ENCODE measurements around the gene DENND6A. TPM values are rescaled to one million over a fixed set of nuclear protein-coding genes. Genes with fewer than 3 reads are reported as not detected.

DENND6A gene
- total and polyA plus RNA-seq, 2 of the 13 experiments (the other 11 are each of a cell fraction or from before 2014, with no cell fraction given), result 9.4 to 11.1 TPM

DNA sequence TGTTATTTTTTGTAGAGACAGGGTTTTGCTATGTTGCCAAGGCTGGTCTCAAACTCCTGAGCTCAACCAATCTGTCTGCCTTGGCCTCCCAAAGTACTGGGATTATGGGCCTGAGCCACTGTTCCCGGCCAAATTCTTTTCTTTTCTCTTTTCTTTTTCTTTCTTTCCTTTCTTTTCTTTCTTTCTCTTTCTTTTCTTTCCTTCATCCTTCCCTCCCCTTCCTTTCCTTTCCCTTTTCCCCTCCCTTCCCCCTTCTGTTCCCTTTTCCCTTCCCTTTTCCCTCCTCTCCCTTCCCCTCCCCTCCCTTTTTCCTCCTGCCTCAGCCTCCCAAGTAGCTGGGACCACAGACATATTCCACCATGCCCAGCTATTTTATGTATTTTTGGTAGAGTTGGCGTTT is 92.7 kb downstream of the DENND6A start:
- WGBS (ENCODE audit: low lambda C conversion rate), result 96% methylated on average over 2 of the region's 2 CpGs
- FAIRE-seq, result no peak

DNA sequence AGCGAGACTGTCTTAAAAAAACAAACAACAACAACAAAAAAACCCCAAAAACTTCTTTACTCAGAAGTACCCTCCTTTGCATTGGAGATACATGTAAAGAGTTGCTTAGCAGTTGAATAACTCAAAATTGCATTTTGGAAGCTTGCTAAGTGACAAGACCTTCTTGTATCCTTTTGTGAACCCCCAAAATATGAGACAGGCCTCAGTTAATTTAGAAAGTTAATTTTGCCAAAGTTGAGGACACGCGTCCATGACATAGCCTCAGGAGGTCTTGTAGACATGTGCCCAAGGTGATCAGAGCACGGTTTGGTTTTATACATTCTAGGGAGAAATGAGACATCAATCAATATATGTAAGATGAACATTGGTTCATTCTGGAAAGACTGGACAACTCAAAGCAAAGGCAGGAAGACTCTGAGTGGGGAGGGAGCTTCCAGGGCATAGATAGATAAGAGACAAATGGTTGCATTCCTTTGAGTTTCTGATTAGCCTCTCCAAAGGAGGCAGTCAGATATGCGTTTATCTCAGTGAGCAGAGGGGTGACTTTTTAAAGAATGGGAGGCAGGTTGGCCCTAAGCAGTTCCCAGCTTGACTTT is 94.0 kb downstream of the DENND6A start:
- WGBS (ENCODE audit: low lambda C conversion rate), result 53% methylated on average over 5 of the region's 5 CpGs
- Histone ChIP-seq H3K36me3 (replicated peaks in 1 of 2; ENCODE audit: control insufficient read depth in 1 of 2, insufficient read depth in 2 of 2, low read length in 2 of 2) (no peaks in the 10 kb centered on the region; a peak in 1 of 5 replicates), H2AFZ (ENCODE audit: low read length) (no peak overlapping the region), H4K20me1 (ENCODE audit: insufficient read depth, low read length) (peaks cover 28% of the 10 kb centered on the region), H3K27me3 (ENCODE audit: control insufficient read depth in 1 of 2, insufficient read depth in 2 of 2, low read length in 2 of 2) (no peaks in the 10 kb centered on the region; a peak in 2 of 5 replicates), H3K4me2 (ENCODE audit: low read depth, low read length) (peak overlapping the region; percentile 85), H3K9ac (ENCODE audit: insufficient read depth, low read depth, low read length) (peak overlapping the region; percentile 96), H3K27ac (ENCODE audit: extremely low read length, insufficient read depth, low read length) (peak overlapping the region; percentile 96), H3K79me2 (ENCODE audit: insufficient read depth, low read length) (peaks cover 50% of the 10 kb centered on the region), H3K4me3 (replicated peaks in 1 of 3; ENCODE audit: insufficient read depth in 1 of 3, low read depth in 2 of 3, low read length in 3 of 3) (peak overlapping the region; percentile 72 to 97 (median 83)), H3K9me3 (ENCODE audit: low read length) (no peaks in the 10 kb centered on the region), H3K4me1 (ENCODE audit: insufficient read depth, low read length) (peaks cover 35% of the 10 kb centered on the region)
- POLR2A ChIA-PET, result interaction anchor here (0.6 to 4.0 kb wide), 3 partner anchors 43 to 273 kb away, joined by 3 to 36 read pairs (median 3); partner anchors contain the start of genes PDE12 and SLMAP
- no peak for ATAC-seq
- BruUV-seq (replicated peaks), result no TSS peak
- in situ Hi-C loops (cut with HindIII; ENCODE audit: extremely low pct_ligation_motif_present, low pct_unique_long_range_greater_than_20kb), result no loop called here
- CTCF ChIA-PET (ENCODE audit: low intra/inter-chr PET ratio, low total read pairs), result no interaction called here
- intact Hi-C loops (cut with micrococcal nuclease; ENCODE audit: unreplicated experiment), result loop anchor here (5.0 to 10.0 kb wide), 3 partner anchors 42 to 226 kb away; partner anchors contain the start of genes PDE12 and SLMAP
- no peak for FAIRE-seq
- no peak for DNase-seq (ENCODE audit: low spot score)
- no peak for TF ChIP-seq PHF5A (CRISPR knock-in tag; IDR thresholded peaks at IDR 0.05; ENCODE audit: low read depth, unreplicated experiment)
- peak in 1 of 2 experiments; percentile 25; a peak in 1 of 4 replicates for TF ChIP-seq POLR2A (IDR thresholded peaks at IDR 0.05; ENCODE audit: insufficient read depth in 1 of 2, low read depth in 2 of 2, low read length in 2 of 2)
- TF ChIP-seq ZNF615 (CRISPR knock-in tag; IDR thresholded peaks at IDR 0.05; ENCODE audit: borderline replicate concordance), result no peak
- TF ChIP-seq KDM6A (CRISPR knock-in tag; IDR thresholded peaks at IDR 0.05; ENCODE audit: low read depth), result no peak
- TF ChIP-seq JARID2 (CRISPR knock-in tag; IDR thresholded peaks at IDR 0.05; ENCODE audit: insufficient replicate concordance), result no peak
- no peak for TF ChIP-seq DMAP1 (CRISPR knock-in tag; IDR thresholded peaks at IDR 0.05)
- no peak for TF ChIP-seq ZEB1 (IDR thresholded peaks at IDR 0.05; ENCODE audit: insufficient replicate concordance, low read depth)
- TF ChIP-seq, protein P1, sequence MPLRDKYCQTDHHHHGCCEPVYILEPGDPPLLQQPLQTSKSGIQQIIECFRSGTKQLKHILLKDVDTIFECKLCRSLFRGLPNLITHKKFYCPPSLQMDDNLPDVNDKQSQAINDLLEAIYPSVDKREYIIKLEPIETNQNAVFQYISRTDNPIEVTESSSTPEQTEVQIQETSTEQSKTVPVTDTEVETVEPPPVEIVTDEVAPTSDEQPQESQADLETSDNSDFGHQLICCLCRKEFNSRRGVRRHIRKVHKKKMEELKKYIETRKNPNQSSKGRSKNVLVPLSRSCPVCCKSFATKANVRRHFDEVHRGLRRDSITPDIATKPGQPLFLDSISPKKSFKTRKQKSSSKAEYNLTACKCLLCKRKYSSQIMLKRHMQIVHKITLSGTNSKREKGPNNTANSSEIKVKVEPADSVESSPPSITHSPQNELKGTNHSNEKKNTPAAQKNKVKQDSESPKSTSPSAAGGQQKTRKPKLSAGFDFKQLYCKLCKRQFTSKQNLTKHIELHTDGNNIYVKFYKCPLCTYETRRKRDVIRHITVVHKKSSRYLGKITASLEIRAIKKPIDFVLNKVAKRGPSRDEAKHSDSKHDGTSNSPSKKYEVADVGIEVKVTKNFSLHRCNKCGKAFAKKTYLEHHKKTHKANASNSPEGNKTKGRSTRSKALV (CRISPR knock-in tag; IDR thresholded peaks at IDR 0.05), result 0 out of 2 replicates have a peak, but pooled peaks have one; percentile 21

More for the DNA sequence above, 92.7 kb downstream of the DENND6A start:
- Histone ChIP-seq H3K27me3 (ENCODE audit: control insufficient read depth in 1 of 2, insufficient read depth in 2 of 2, low read length in 2 of 2) (no peaks in the 10 kb centered on the region; a peak in 2 of 5 replicates), H3K79me2 (ENCODE audit: insufficient read depth, low read length) (peaks cover 36% of the 10 kb centered on the region), H3K27ac (ENCODE audit: extremely low read length, insufficient read depth, low read length) (no peak overlapping the region), H3K4me1 (ENCODE audit: insufficient read depth, low read length) (peaks cover 22% of the 10 kb centered on the region), H3K9ac (ENCODE audit: insufficient read depth, low read depth, low read length) (no peak overlapping the region), H2AFZ (ENCODE audit: low read length) (no peak overlapping the region), H4K20me1 (ENCODE audit: insufficient read depth, low read length) (peaks cover 14% of the 10 kb centered on the region), H3K9me3 (ENCODE audit: low read length) (no peaks in the 10 kb centered on the region), H3K36me3 (replicated peaks in 1 of 2; ENCODE audit: control insufficient read depth in 1 of 2, insufficient read depth in 2 of 2, low read length in 2 of 2) (no peaks in the 10 kb centered on the region; a peak in 1 of 5 replicates), H3K4me3 (replicated peaks in 1 of 3; ENCODE audit: insufficient read depth in 1 of 3, low read depth in 2 of 3, low read length in 3 of 3) (no peak overlapping the region), H3K4me2 (ENCODE audit: low read depth, low read length) (no peak overlapping the region)
- no TSS peak for BruUV-seq (replicated peaks)
- in situ Hi-C loops (cut with HindIII; ENCODE audit: extremely low pct_ligation_motif_present, low pct_unique_long_range_greater_than_20kb), result no loop called here
- intact Hi-C loops (cut with micrococcal nuclease; ENCODE audit: unreplicated experiment), result no loop called here
- TF ChIP-seq, protein P2, sequence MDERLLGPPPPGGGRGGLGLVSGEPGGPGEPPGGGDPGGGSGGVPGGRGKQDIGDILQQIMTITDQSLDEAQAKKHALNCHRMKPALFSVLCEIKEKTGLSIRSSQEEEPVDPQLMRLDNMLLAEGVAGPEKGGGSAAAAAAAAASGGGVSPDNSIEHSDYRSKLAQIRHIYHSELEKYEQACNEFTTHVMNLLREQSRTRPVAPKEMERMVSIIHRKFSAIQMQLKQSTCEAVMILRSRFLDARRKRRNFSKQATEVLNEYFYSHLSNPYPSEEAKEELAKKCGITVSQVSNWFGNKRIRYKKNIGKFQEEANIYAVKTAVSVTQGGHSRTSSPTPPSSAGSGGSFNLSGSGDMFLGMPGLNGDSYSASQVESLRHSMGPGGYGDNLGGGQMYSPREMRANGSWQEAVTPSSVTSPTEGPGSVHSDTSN (CRISPR knock-in tag; IDR thresholded peaks at IDR 0.05), result no peak
- peak; percentile 87 for TF ChIP-seq PCBP2 (optimal IDR thresholded peaks at IDR 0.05; ENCODE audit: low read depth, low read length, poor library complexity, severe bottlenecking)
- DNase-seq (ENCODE audit: low spot score) (no peak), ATAC-seq (no peak)
- ChIA-PET CTCF (ENCODE audit: low intra/inter-chr PET ratio, low total read pairs) (no interaction called here), POLR2A (interaction anchor here (1.4 kb wide), 1 partner anchor 44 kb away, joined by 3 read pairs; the partner anchor contains the start of gene PDE12)
